Measurements from ENCODE around the gene ERC2.

Gene ERC2

GRCh38 chr3:56115199-56115598 lies 353.1 kb downstream of the ERC2 start:
- DNase-seq (ENCODE audit: low read depth): no peak
- H3K4me3 ChIP-seq (ENCODE audit: low read depth, low read length): no peak overlapping the region
- in situ Hi-C loops (cut with HindIII; ENCODE audit: low sequenced_read_pairs): no loop called here
- TF ChIP-seq CTCF (IDR thresholded peaks at IDR 0.05; ENCODE audit: low read depth, low read length, missing control alignments): no peak

GRCh38 chr3:56113908-56114307 lies 354.4 kb downstream of the ERC2 start:
- DNase-seq (ENCODE audit: low read depth): no peak
- H3K4me3 ChIP-seq (ENCODE audit: low read depth, low read length): no peak overlapping the region
- in situ Hi-C loops (cut with HindIII; ENCODE audit: low sequenced_read_pairs): no loop called here
- no peak for TF ChIP-seq CTCF (IDR thresholded peaks at IDR 0.05; ENCODE audit: low read depth, low read length, missing control alignments)

- in situ Hi-C loops (cut with HindIII; ENCODE audit: low sequenced_read_pairs): no loop called here
- no peak overlapping the region for H3K4me3 ChIP-seq (ENCODE audit: low read depth, low read length)
- no peak for TF ChIP-seq CTCF (IDR thresholded peaks at IDR 0.05; ENCODE audit: low read depth, low read length, missing control alignments)
- no peak for DNase-seq (ENCODE audit: low read depth)
These were observed 355.0 kb downstream of the ERC2 start for GRCh38 chr3:56113231-56113630.

- H3K4me3 ChIP-seq (ENCODE audit: low read depth, low read length): no peak overlapping the region
- TF ChIP-seq CTCF (IDR thresholded peaks at IDR 0.05; ENCODE audit: low read depth, low read length, missing control alignments): no peak
- no peak for DNase-seq (ENCODE audit: low read depth)
- in situ Hi-C loops (cut with HindIII; ENCODE audit: low sequenced_read_pairs): no loop called here
These were observed 356.5 kb downstream of the ERC2 start for GRCh38 chr3:56111606-56112304.

GRCh38 chr3:56110886-56111285 lies 357.4 kb downstream of the ERC2 start:
- H3K4me3 ChIP-seq (ENCODE audit: low read depth, low read length): no peak overlapping the region
- no peak for DNase-seq (ENCODE audit: low read depth)
- in situ Hi-C loops (cut with HindIII; ENCODE audit: low sequenced_read_pairs): no loop called here
- TF ChIP-seq CTCF (IDR thresholded peaks at IDR 0.05; ENCODE audit: low read depth, low read length, missing control alignments): no peak

GRCh38 chr3:56107157-56107556 lies 361.1 kb downstream of the ERC2 start:
- in situ Hi-C loops (cut with HindIII; ENCODE audit: low sequenced_read_pairs): no loop called here
- no peak for DNase-seq (ENCODE audit: low read depth)
- TF ChIP-seq CTCF (IDR thresholded peaks at IDR 0.05; ENCODE audit: low read depth, low read length, missing control alignments): no peak
- H3K4me3 ChIP-seq (ENCODE audit: low read depth, low read length): no peak overlapping the region

All from astrocyte of the cerebellum (primary cell).